Peyer's patch (tissue), 4 donors: ENCODE data around the gene UBAC2.

Source experiments
- CTCF ChIP-seq, 6 experiments: fragments of 450-650 bp in 4 of 6; fragments of 200-600 bp in 2 of 6; sonication (generic) in 1 of 6; IDR thresholded peaks; one replicate each; pipeline ENCODE4 v1.5.1; 2017 to 2019; ENCODE audit warnings: antibody characterized with exemption in 6 of 6, mild to moderate bottlenecking in 3 of 6, moderate library complexity in 1 of 6
- POLR2A ChIP-seq, 2 donors: fragments of 450-650 bp; IDR thresholded peaks; one replicate each; pipeline ENCODE4 v1.5.1; 2017; ENCODE audit warnings: antibody characterized with exemption in 2 of 2, mild to moderate bottlenecking in 2 of 2, moderate library complexity in 2 of 2

GRCh38 chr13:99211421-99212035 lies 10.9 kb downstream of the UBAC2 start:
- TF ChIP-seq CTCF (IDR thresholded peaks at IDR 0.05) (no peak), POLR2A (IDR thresholded peaks at IDR 0.05) (no peak)
